ENCODE results near the gene HYAL3. TPM values are rescaled to one million over a fixed set of nuclear protein-coding genes. Genes with fewer than 3 reads are reported as not detected.

HYAL3 gene
- total and polyA plus RNA-seq, 2 of the 13 experiments (the other 11 are each of a cell fraction or from before 2014, with no cell fraction given), result 5.5 to 10.4 TPM

DNA sequence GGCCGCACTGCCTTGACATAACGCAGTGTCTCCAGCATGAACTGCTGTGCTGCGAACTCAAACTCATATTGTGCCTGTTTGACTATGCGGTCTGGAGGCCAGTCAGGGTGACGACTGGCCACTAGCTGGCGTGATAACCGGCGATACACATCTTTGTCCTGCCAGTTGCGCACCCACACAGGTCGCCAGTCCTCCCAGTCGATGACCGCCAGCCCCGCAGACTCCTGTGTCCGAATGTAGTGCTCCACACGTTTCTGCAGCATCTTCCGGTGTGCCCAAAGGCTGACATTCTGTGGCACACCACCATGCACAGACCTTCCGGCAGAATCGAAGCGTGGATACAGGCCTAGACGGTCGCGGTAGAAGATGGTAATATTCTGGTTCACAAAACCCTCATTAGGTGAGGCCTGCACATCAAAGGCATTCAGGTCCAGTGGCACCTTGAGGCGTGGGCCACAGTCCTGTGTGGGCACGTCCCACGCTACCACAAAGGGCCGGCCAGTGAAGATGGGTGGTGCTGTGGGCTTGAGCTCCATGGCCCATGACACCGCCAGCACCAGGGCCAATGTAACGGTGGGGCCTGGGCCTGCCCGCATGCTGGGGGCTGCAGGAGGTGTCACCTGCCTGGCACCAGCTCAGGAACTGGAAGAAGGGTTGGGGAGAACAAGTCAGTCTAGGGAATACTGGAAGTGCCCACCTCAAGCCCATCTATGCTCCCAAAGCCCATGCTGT is 20.9 kb upstream of the HYAL3 start (continued):
- TF ChIP-seq, protein P1, sequence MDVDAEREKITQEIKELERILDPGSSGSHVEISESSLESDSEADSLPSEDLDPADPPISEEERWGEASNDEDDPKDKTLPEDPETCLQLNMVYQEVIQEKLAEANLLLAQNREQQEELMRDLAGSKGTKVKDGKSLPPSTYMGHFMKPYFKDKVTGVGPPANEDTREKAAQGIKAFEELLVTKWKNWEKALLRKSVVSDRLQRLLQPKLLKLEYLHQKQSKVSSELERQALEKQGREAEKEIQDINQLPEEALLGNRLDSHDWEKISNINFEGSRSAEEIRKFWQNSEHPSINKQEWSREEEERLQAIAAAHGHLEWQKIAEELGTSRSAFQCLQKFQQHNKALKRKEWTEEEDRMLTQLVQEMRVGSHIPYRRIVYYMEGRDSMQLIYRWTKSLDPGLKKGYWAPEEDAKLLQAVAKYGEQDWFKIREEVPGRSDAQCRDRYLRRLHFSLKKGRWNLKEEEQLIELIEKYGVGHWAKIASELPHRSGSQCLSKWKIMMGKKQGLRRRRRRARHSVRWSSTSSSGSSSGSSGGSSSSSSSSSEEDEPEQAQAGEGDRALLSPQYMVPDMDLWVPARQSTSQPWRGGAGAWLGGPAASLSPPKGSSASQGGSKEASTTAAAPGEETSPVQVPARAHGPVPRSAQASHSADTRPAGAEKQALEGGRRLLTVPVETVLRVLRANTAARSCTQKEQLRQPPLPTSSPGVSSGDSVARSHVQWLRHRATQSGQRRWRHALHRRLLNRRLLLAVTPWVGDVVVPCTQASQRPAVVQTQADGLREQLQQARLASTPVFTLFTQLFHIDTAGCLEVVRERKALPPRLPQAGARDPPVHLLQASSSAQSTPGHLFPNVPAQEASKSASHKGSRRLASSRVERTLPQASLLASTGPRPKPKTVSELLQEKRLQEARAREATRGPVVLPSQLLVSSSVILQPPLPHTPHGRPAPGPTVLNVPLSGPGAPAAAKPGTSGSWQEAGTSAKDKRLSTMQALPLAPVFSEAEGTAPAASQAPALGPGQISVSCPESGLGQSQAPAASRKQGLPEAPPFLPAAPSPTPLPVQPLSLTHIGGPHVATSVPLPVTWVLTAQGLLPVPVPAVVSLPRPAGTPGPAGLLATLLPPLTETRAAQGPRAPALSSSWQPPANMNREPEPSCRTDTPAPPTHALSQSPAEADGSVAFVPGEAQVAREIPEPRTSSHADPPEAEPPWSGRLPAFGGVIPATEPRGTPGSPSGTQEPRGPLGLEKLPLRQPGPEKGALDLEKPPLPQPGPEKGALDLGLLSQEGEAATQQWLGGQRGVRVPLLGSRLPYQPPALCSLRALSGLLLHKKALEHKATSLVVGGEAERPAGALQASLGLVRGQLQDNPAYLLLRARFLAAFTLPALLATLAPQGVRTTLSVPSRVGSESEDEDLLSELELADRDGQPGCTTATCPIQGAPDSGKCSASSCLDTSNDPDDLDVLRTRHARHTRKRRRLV (CRISPR knock-in tag; IDR thresholded peaks at IDR 0.05), result no peak
- TF ChIP-seq, protein P2, sequence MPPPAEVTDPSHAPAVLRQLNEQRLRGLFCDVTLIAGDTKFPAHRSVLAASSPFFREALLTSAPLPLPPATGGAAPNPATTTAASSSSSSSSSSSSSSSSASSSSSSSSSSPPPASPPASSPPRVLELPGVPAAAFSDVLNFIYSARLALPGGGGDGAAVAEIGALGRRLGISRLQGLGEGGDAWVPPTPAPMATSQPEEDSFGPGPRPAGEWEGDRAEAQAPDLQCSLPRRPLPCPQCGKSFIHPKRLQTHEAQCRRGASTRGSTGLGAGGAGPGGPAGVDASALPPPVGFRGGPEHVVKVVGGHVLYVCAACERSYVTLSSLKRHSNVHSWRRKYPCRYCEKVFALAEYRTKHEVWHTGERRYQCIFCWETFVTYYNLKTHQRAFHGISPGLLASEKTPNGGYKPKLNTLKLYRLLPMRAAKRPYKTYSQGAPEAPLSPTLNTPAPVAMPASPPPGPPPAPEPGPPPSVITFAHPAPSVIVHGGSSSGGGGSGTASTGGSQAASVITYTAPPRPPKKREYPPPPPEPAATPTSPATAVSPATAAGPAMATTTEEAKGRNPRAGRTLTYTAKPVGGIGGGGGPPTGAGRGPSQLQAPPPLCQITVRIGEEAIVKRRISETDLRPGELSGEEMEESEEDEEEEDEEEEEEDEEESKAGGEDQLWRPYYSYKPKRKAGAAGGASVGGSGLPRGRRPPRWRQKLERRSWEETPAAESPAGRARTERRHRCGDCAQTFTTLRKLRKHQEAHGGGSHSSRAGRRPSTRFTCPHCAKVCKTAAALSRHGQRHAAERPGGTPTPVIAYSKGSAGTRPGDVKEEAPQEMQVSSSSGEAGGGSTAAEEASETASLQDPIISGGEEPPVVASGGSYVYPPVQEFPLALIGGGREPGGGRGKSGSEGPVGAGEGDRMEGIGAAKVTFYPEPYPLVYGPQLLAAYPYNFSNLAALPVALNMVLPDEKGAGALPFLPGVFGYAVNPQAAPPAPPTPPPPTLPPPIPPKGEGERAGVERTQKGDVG (CRISPR knock-in tag; IDR thresholded peaks at IDR 0.05; ENCODE audit: borderline replicate concordance), result no peak
- TF ChIP-seq RBFOX2 (IDR thresholded peaks at IDR 0.05; ENCODE audit: low read depth, low read length), result 0 out of 2 replicates have a peak, but pooled peaks have one; percentile 27
- no peak for TF ChIP-seq TOE1 (CRISPR knock-in tag; IDR thresholded peaks at IDR 0.05)
- TF ChIP-seq ZFY (CRISPR knock-in tag; IDR thresholded peaks at IDR 0.05), result peak; percentile 19; the same call in 1 of the 2 replicates
- TF ChIP-seq, protein P3, sequence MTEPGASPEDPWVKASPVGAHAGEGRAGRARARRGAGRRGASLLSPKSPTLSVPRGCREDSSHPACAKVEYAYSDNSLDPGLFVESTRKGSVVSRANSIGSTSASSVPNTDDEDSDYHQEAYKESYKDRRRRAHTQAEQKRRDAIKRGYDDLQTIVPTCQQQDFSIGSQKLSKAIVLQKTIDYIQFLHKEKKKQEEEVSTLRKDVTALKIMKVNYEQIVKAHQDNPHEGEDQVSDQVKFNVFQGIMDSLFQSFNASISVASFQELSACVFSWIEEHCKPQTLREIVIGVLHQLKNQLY (CRISPR knock-in tag; IDR thresholded peaks at IDR 0.05), result no peak
- TF ChIP-seq ZBTB20 (CRISPR knock-in tag; IDR thresholded peaks at IDR 0.05; ENCODE audit: borderline replicate concordance, low read depth), result no peak
- TF ChIP-seq, protein P4, sequence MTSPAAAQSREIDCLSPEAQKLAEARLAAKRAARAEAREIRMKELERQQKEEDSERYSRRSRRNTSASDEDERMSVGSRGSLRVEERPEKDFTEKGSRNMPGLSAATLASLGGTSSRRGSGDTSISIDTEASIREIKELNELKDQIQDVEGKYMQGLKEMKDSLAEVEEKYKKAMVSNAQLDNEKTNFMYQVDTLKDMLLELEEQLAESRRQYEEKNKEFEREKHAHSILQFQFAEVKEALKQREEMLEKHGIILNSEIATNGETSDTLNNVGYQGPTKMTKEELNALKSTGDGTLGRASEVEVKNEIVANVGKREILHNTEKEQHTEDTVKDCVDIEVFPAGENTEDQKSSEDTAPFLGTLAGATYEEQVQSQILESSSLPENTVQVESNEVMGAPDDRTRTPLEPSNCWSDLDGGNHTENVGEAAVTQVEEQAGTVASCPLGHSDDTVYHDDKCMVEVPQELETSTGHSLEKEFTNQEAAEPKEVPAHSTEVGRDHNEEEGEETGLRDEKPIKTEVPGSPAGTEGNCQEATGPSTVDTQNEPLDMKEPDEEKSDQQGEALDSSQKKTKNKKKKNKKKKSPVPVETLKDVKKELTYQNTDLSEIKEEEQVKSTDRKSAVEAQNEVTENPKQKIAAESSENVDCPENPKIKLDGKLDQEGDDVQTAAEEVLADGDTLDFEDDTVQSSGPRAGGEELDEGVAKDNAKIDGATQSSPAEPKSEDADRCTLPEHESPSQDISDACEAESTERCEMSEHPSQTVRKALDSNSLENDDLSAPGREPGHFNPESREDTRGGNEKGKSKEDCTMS (CRISPR knock-in tag; conservative IDR thresholded peaks at IDR 0.05), result no peak
- TF ChIP-seq REXO4 (CRISPR knock-in tag; IDR thresholded peaks at IDR 0.05; ENCODE audit: borderline replicate concordance), result no peak
- TF ChIP-seq ZNF816 (CRISPR knock-in tag; IDR thresholded peaks at IDR 0.05; ENCODE audit: borderline replicate concordance), result no peak
- TF ChIP-seq GATAD1 (CRISPR knock-in tag; IDR thresholded peaks at IDR 0.05), result no peak
- TF ChIP-seq, protein P5, sequence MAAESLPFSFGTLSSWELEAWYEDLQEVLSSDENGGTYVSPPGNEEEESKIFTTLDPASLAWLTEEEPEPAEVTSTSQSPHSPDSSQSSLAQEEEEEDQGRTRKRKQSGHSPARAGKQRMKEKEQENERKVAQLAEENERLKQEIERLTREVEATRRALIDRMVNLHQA (CRISPR knock-in tag; IDR thresholded peaks at IDR 0.05), result no peak
- TF ChIP-seq ZBTB1 (CRISPR knock-in tag; IDR thresholded peaks at IDR 0.05; ENCODE audit: borderline replicate concordance), result no peak
- TF ChIP-seq ZNF781 (CRISPR knock-in tag; IDR thresholded peaks at IDR 0.05; ENCODE audit: borderline replicate concordance, not compliant biosample characterization), result no peak
- no peak for TF ChIP-seq ZFAT (CRISPR knock-in tag; conservative IDR thresholded peaks at IDR 0.05)
- TF ChIP-seq SMAD3 (CRISPR knock-in tag; IDR thresholded peaks at IDR 0.05), result no peak
- no peak for TF ChIP-seq ARHGAP35 (CRISPR knock-in tag; IDR thresholded peaks at IDR 0.05; ENCODE audit: borderline replicate concordance)
